ENCODE data around the gene STC2. TPM values are rescaled to one million over a fixed set of nuclear protein-coding genes. Genes with fewer than 3 reads are reported as not detected.

Gene STC2
- polyA plus RNA-seq, 1 donor (not counting 4 experiments of a cell fraction or from before 2014, with no cell fraction given), result 4.3 TPM

DNA sequence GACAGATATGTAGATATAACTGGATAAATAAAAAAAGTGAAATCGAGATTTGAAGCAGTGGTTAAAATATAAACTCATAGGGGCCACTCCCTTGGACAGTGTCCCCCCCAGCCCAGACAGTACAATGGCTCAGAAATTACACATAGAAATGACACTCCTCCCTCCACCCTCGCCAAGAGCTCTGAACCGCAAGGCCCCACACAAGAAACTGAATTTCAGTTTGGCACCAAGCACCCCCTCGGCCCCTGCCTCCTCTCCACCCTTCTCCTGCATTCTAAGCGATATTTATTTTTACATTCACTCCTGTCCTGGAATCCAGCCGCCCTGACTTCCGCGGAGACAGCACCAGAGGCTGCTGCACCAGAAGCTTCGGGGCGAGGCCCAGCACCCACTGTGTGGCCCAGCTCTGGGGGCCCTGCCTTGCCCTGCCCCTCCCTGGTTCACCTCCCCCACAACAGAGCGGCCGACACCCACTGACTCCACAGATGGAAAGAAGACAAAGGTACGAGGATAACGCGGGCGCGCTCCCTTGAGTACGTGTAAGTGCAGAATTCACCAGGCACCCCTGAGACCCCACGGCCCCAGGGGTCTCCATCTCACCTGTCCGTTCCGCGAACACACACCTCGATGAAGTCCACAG lies 11.0 kb downstream of the STC2 start:
- no peaks in the 10 kb centered on the region for H3K79me2 ChIP-seq (ENCODE audit: control insufficient read depth, insufficient read depth, low read length)
- no peak overlapping the region for H2AFZ ChIP-seq (ENCODE audit: control insufficient read depth, low read length)
- H3K4me1 ChIP-seq (ENCODE audit: control insufficient read depth, extremely low read depth, insufficient read depth, low read length), result peaks cover 6% of the 10 kb centered on the region
- no peak for TF ChIP-seq EZH2 (IDR thresholded peaks at IDR 0.05; ENCODE audit: low read length)
- TF ChIP-seq, protein P1, sequence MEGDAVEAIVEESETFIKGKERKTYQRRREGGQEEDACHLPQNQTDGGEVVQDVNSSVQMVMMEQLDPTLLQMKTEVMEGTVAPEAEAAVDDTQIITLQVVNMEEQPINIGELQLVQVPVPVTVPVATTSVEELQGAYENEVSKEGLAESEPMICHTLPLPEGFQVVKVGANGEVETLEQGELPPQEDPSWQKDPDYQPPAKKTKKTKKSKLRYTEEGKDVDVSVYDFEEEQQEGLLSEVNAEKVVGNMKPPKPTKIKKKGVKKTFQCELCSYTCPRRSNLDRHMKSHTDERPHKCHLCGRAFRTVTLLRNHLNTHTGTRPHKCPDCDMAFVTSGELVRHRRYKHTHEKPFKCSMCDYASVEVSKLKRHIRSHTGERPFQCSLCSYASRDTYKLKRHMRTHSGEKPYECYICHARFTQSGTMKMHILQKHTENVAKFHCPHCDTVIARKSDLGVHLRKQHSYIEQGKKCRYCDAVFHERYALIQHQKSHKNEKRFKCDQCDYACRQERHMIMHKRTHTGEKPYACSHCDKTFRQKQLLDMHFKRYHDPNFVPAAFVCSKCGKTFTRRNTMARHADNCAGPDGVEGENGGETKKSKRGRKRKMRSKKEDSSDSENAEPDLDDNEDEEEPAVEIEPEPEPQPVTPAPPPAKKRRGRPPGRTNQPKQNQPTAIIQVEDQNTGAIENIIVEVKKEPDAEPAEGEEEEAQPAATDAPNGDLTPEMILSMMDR (optimal IDR thresholded peaks at IDR 0.05 in 1 of 3, IDR thresholded peaks at IDR 0.05 in 1 of 3, conservative IDR thresholded peaks at IDR 0.05 in 1 of 3; ENCODE audit: extremely low read depth in 1 of 3, insufficient read depth in 2 of 3, low read length in 3 of 3), result no peak
- no peak overlapping the region for H3K27ac ChIP-seq (ENCODE audit: control insufficient read depth, insufficient read depth, low read length)
- dilution Hi-C loops (cut with MboI; ENCODE audit: extremely low pct_ligation_motif_present, low sequenced_read_pairs), result no loop called here
- no peak overlapping the region for H3K9ac ChIP-seq (ENCODE audit: control insufficient read depth, extremely low read depth, insufficient read depth, low read length)
- no peak for DNase-seq (ENCODE audit: low read depth, low spot score)
- no peak overlapping the region for H3K4me2 ChIP-seq (ENCODE audit: control insufficient read depth, extremely low read depth, insufficient read depth, low read depth, low read length)
- H4K20me1 ChIP-seq (ENCODE audit: control insufficient read depth, extremely low read depth, insufficient read depth, low read length), result no peaks in the 10 kb centered on the region
- H3K4me3 ChIP-seq (ENCODE audit: control insufficient read depth in 2 of 3, extremely low read depth in 1 of 3, insufficient read depth in 2 of 3, low read depth in 1 of 3, low read length in 3 of 3), result no peak overlapping the region
- H3K27me3 ChIP-seq (ENCODE audit: control insufficient read depth, extremely low read depth, insufficient read depth, low read length), result no peaks in the 10 kb centered on the region
- H3K9me3 ChIP-seq (ENCODE audit: control insufficient read depth, low read depth, low read length), result no peaks in the 10 kb centered on the region
- peaks cover 0 to 13% of the 10 kb centered on the region in 2 experiments for H3K36me3 ChIP-seq (ENCODE audit: control insufficient read depth in 2 of 2, extremely low read depth in 1 of 2, insufficient read depth in 2 of 2, low read length in 2 of 2)
- FAIRE-seq, result no peak
- no peaks in the 10 kb centered on the region for H3K9me1 ChIP-seq (ENCODE audit: control insufficient read depth, extremely low read depth, insufficient read depth, low read length)

DNA sequence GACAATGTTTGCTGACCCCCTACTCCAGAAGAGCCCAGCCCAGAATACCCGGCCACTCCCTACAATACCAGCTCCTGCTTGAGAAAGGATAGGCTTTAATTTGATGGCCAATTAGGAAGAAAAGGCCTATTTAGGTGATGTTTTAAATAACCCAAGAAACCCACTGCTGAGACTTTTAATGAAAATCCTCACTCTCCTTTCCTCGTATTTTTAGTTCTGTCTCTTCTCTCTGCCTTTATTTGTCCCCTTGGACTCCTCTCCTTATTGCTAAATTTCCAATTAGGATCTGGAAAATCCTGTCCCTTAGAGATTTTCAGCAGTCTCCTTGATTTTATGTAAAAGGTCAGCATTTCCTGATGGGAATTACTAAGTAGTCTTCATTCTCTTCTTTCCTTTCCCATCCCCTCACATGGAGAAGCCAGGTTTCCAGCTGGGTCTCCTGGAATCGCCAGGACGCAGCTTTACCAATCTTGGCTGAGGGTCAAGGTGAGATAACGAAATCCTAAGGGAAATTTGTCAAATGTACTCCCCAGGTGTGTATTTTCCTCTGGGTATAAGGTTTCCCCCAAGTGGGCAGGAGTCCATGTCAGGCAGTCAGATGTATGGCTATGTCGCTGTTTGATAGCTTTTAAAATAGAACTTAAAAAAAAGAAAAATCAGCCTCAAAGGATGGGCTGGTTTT lies 11.7 kb downstream of the STC2 start:
- Histone ChIP-seq H3K79me2 (ENCODE audit: control insufficient read depth, insufficient read depth, low read length) (no peaks in the 10 kb centered on the region), H3K9ac (ENCODE audit: control insufficient read depth, extremely low read depth, insufficient read depth, low read length) (no peak overlapping the region), H2AFZ (ENCODE audit: control insufficient read depth, low read length) (no peak overlapping the region), H4K20me1 (ENCODE audit: control insufficient read depth, extremely low read depth, insufficient read depth, low read length) (no peaks in the 10 kb centered on the region), H3K9me1 (ENCODE audit: control insufficient read depth, extremely low read depth, insufficient read depth, low read length) (no peaks in the 10 kb centered on the region), H3K27ac (ENCODE audit: control insufficient read depth, insufficient read depth, low read length) (peak overlapping the region; percentile 23), H3K36me3 (ENCODE audit: control insufficient read depth in 2 of 2, extremely low read depth in 1 of 2, insufficient read depth in 2 of 2, low read length in 2 of 2) (peaks cover 0 to 13% of the 10 kb centered on the region in 2 experiments), H3K9me3 (ENCODE audit: control insufficient read depth, low read depth, low read length) (no peaks in the 10 kb centered on the region), H3K4me2 (ENCODE audit: control insufficient read depth, extremely low read depth, insufficient read depth, low read depth, low read length) (peak overlapping the region; percentile 31), H3K4me1 (ENCODE audit: control insufficient read depth, extremely low read depth, insufficient read depth, low read length) (peaks cover 6% of the 10 kb centered on the region), H3K27me3 (ENCODE audit: control insufficient read depth, extremely low read depth, insufficient read depth, low read length) (no peaks in the 10 kb centered on the region), H3K4me3 (ENCODE audit: control insufficient read depth in 2 of 3, extremely low read depth in 1 of 3, insufficient read depth in 2 of 3, low read depth in 1 of 3, low read length in 3 of 3) (no peak overlapping the region)
- dilution Hi-C loops (cut with MboI; ENCODE audit: extremely low pct_ligation_motif_present, low sequenced_read_pairs), result no loop called here
- DNase-seq (ENCODE audit: low read depth, low spot score) (no peak), FAIRE-seq (no peak)
- TF ChIP-seq, protein P1 (optimal IDR thresholded peaks at IDR 0.05 in 1 of 3, IDR thresholded peaks at IDR 0.05 in 1 of 3, conservative IDR thresholded peaks at IDR 0.05 in 1 of 3; ENCODE audit: extremely low read depth in 1 of 3, insufficient read depth in 2 of 3, low read length in 3 of 3), result no peak

Data from keratinocyte (primary cell).